HG03558 (cell line): ENCODE data around the gene ELN.

ENCODE experiments used
- ATAC-seq: cut with Tn5 transposase; IDR thresholded peaks from one replicate; pipeline ENCODE4 v1.9.1; 2021; ENCODE audit warnings: moderate number of reproducible peaks; ENCODE audit not compliant: unreplicated experiment; ENCODE audit errors: extremely low read depth

The ELN gene

DNA sequence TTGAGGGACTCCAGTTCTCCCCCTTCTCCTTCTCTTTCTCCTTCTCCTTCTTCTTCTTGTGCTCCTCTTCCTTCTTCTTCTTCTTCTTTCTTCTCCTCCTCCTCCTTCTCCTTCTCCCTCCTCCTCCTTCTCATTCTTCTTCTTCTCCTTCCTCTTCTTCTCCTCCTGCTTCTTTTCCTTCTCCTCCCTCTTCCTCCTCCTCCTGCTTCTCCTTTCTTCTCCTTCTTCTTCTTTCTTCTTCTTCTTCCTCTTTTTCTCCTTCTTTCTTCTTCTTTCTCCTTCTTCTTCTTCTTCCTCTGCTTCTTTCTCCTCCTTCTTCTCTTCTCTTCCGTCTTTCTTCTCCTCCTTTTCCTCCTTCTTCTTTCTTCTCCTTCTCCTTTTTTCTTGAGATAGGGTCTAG is 30.0 kb downstream of the ELN start:
- ATAC-seq: no peak

DNA sequence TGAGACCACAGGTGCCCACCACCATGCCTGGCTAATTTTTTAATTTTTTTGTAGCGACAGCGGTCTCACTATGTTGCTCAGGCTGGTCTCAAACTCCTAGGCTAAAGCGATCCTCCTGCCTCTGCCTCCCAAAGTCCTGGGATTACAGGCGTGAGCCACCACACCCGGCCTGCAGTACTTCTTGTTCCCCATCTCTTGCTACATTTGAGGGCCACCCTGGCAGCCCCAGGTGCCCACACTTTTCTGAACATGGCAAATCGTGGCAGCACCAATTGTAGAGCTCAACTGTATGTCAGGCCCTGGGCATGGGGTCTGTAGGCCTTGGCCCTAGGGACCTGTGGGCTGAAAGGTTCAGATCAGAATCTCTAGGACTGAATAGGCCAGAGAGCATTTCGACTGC is 30.5 kb downstream of the ELN start:
- ATAC-seq: no peak

DNA sequence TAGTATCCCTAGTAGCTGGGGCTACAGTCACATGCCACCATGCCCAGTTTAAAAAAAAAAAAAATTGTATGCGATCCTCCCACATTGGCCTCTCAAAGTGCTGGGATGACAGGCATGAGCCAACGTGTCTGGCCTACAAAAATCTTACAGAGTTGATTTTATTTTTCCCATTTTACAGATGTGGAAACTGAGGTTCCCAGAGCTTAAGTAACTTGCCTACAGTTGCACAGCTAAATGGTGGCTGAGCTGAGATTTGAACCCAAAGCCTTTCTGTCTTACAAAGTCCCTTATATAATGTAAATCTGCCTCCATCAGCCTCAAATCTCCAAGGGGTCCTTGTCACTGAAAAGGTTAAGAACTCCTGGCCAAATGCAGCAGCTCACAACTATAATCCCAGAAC is 31.1 kb downstream of the ELN start:
- ATAC-seq: no peak

DNA sequence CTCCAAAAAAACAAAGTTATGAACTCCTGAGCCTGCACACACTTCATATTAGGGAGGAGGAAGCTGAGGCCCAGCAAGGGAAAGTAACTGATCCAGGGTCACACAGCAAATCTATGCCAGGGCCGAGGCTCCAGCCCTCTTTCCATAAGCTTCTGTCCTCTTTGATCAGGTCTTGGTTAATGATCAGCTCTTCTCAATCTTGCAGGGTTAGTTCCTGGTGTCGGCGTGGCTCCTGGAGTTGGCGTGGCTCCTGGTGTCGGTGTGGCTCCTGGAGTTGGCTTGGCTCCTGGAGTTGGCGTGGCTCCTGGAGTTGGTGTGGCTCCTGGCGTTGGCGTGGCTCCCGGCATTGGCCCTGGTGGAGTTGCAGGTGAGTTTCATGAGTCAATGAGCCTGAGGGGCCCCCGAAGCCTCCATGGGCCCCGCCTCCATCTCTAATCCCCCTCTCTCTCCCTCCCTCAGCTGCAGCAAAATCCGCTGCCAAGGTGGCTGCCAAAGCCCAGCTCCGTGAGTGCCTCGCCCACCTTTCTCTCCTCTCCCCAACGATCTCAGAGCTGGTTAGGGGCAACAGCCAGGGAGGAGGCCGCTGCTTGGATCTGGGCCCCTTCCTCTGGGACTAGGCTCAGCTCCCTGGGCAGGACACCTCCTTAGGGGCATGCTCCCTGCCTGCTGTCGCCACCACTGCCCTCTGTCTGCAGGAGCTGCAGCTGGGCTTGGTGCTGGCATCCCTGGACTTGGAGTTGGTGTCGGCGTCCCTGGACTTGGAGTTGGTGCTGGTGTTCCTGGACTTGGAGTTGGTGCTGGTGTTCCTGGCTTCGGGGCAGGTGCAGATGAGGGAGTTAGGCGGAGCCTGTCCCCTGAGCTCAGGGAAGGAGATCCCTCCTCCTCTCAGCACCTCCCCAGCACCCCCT is 32.0 kb downstream of the ELN start:
- no peak for ATAC-seq

DNA sequence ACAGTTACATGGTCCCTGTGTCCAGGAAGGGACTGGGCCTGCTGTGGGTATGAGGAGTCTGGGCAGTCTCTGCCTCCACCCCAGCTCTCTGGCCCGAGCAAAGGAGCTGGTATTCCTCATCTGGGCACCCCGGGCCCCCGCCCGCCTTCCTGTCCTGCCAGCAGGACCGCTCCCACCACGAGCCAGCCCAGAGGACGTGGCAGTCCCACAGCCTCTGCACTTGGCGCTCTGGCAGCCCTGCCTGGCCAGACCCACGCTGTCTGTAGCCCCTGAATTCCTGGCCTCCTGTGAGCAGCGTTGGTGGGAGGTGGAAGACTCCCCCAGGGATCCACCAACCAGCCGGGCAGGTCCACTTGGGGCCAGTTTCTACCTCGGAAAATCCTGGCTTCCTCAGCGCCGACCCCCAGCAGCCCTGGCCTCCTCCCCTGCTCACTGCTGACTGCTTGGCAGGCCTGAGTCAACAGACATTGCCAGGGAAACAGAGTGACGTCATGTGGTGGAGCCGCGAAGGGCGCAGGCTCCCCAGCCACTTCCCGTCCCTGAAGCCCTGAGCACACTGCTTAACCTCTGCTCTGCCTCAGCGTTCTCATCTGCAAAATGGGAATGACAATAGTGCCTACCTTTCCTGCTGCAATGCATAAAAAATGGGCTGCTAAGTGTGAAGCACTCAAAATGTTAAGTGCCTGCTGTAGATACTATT is 34.0 kb downstream of the ELN start:
- ATAC-seq: no peak

DNA sequence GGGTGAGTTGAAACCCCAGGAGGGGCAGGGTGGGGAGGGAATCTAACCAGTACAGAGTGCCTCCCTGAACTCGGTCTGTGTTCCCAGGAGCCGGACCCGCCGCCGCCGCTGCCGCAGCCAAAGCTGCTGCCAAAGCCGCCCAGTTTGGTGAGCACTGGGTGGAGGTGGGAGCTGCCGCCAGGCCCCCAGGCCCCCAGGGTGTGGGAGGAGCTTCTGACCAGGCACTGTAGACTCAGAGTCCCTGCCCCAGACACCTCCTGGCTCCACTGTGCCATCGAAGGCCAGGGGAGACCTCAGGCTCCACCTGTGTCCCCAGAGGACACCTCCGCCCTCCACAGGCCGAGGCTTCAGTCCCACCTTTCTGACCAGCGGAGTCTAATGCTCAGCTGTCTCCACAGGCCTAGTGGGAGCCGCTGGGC is 35.3 kb downstream of the ELN start:
- no peak for ATAC-seq

DNA sequence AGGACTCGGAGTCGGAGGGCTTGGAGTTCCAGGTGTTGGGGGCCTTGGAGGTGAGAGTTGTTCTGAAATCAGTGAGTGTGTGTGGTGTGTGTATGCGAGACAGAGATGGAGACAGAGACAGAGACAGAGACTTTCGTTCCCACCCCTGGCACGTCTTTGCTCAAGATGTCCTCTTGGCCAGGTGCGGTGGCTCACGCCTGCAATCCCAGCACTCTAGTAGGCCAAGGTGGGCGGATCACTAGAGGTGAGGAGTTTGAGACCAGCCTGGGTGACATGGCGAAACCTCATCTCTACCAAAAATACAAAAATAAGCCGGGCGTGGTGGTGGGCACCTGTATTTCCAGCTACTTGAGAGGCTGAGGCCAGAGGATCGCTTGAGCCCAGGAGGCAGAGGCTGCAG is 35.7 kb downstream of the ELN start:
- no peak for ATAC-seq

DNA sequence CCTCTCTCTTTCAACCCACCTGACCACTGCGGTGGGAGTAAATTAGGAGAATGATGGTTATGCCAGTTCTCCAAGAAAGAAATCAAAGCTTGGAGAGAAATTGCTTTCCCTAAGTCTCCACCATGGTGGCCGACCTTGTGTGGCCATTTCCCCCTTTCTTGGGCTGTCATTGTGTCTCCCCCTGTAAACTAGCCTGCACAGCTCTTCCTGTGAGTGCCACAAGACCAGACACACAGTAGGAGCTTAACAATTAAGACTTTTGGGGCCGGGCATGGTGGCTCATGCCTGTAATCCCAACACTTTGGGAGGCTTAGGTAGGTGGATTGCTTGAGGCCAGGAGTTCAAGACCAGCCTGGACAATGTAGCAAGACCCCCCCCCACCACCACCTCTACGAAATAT is 36.7 kb downstream of the ELN start:
- no peak for ATAC-seq

DNA sequence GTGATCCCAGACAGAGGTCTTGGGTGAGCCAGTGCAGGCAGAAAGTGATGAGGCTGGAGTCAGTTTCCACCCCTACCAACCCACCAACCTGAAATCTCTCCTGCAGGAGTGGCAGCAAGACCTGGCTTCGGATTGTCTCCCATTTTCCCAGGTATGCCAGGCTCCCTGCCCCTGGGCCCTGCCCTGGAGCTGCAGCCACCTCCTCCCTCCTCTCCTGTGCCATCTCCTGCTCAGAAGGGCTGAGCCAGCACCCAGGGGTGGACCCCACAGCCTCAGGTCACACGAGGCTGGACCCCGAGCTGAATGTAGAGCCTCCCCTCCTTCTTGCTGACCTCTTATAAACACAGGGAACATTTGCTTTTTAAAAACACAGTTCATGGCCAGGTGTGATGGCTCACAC is 38.7 kb downstream of the ELN start:
- no peak for ATAC-seq

DNA sequence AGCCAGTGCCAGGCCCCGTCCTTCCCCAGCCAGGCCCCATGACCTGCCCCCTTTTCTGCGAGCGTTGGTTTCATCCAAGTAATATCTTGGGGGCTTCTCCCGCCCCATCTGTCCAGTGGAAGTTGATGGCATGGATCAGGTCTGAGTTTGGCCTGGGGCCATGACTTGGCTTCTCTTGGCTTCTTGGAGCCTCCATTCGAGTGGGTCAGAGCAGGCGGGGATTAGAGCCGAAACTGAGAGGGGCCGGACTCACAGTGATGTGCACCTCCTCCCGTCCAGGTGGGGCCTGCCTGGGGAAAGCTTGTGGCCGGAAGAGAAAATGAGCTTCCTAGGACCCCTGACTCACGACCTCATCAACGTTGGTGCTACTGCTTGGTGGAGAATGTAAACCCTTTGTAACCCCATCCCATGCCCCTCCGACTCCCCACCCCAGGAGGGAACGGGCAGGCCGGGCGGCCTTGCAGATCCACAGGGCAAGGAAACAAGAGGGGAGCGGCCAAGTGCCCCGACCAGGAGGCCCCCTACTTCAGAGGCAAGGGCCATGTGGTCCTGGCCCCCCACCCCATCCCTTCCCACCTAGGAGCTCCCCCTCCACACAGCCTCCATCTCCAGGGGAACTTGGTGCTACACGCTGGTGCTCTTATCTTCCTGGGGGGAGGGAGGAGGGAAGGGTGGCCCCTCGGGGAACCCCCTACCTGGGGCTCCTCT is 40.6 kb downstream of the ELN start:
- no peak for ATAC-seq

DNA sequence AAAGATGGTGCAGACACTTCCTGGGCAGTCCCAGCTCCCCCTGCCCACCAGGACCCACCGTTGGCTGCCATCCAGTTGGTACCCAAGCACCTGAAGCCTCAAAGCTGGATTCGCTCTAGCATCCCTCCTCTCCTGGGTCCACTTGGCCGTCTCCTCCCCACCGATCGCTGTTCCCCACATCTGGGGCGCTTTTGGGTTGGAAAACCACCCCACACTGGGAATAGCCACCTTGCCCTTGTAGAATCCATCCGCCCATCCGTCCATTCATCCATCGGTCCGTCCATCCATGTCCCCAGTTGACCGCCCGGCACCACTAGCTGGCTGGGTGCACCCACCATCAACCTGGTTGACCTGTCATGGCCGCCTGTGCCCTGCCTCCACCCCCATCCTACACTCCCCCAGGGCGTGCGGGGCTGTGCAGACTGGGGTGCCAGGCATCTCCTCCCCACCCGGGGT is 41.1 kb downstream of the ELN start:
- ATAC-seq: no peak

DNA sequence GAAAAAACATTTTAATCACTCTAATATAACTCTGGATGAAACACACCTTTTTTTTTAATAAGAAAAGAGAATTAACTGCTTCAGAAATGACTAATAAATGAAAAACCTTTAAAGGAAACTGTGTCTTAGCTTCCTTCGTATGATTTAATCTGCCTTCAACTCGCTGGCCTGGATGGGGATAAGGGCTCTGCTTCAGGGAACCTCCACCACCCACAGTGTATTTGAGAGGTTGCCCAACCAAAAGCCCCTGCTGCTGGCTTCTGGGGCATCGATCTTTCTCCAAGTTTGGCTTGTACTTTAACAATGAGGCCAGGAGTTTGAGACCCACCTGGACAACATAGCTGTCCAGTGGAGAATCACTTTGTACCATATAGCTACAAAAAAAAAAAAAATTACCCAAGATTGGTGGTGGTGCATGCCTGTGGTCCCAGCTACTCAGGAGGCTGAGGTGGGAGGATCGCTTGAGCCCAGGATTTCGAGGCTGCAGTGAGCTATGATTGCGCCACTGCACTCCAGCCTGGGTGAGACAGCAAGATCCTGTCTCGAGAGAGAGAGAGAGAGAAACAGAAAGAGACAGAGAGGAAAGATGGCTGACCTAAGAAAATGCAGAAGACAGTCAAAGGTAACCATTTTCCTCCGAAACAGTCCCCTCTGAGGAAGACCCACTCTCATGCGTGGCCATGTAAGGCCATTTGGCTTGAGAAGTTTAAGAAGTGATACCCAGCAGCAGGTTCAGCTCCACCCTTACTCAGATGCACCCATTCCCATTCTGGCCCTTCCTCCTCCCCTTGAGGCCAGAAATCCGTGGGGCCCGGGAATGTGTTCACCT is 42.0 kb downstream of the ELN start:
- no peak for ATAC-seq

DNA sequence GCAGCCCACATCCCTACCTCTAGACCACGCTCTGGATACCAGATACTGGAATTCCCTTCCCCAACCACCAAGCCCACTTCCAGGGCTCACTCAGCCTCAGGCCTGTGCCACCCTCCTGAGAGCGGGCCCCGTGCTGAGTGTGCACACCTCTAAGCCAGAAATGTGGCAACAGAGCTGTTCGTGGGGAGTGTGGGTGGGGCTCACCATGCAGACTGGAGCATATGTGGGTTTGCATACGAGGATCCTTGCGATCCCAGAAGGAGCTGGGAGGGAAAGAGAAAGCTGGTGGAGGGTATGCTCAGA is 42.6 kb downstream of the ELN start:
- ATAC-seq: no peak

DNA sequence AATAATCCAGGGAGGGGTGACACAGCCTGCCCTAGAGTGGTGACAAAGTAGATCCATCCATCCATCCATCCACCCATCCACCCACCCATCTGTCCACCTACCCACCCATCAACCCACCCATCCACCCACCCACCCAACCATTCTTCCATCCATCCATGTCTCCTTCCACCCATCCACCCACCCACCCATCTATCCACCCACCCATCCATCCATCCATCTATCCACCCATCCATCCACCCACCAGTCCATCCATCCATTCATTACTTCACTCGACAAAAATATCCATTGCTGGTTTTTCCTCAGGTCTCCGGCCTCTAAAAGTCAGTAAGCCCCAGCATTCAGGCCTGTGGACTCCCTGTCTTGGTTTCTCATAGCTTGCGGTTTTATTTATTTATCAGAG is 43.1 kb downstream of the ELN start:
- ATAC-seq: no peak

DNA sequence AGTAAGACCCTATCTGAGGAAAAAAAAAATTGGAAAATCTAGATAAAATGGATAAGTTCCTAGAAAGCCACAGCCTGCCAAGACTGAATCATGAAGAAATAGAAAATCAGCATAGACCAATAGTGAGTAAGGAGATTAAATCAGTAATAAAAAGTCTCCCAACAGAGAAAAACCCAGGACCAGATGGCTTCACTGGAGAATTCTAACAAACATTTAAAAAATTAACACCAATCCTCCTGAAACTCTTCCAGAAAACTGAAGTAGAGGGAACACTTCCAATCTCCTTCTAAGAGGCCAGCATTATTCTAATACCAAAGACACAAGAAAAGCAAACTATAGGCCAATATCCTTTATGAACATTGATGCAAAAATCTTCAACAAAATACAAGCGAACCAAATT is 46.8 kb downstream of the ELN start:
- ATAC-seq: no peak

DNA sequence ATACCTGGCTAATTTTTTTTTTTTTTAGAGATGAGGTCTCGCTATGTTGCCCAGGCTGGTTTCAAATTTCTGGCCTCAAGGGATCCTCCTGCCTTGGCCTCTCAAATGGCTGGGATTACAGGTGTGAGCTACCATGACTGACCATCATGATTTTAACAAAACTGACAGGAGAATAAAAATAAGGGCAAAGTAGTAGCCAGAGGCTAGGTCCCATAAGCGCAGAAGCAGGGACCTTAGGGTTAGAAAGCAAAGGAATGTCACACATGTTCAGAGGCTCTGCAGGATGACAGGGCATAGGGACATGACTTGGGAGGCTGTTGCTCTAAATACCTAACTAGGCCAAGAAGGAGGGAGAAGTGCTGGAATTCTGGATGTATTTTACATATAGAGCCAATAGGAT is 50.5 kb downstream of the ELN start:
- no peak for ATAC-seq

DNA sequence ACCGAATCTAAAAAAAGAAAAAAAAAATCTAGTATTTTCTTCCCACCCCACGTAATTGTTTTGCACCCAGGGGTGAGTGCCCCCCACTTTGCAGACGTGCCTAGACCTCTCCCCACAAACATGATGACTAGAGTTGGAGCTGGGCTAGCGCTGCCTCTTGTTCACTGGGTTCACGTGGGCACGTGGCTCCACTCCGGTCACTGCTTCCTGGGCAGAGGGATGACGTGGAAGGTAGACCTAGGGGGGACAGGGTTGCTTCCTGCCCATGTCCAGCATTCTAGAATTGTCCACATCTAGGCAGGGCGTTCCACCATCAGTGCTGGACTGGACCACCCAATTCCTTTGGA is 54.8 kb downstream of the ELN start:
- ATAC-seq: no peak

DNA sequence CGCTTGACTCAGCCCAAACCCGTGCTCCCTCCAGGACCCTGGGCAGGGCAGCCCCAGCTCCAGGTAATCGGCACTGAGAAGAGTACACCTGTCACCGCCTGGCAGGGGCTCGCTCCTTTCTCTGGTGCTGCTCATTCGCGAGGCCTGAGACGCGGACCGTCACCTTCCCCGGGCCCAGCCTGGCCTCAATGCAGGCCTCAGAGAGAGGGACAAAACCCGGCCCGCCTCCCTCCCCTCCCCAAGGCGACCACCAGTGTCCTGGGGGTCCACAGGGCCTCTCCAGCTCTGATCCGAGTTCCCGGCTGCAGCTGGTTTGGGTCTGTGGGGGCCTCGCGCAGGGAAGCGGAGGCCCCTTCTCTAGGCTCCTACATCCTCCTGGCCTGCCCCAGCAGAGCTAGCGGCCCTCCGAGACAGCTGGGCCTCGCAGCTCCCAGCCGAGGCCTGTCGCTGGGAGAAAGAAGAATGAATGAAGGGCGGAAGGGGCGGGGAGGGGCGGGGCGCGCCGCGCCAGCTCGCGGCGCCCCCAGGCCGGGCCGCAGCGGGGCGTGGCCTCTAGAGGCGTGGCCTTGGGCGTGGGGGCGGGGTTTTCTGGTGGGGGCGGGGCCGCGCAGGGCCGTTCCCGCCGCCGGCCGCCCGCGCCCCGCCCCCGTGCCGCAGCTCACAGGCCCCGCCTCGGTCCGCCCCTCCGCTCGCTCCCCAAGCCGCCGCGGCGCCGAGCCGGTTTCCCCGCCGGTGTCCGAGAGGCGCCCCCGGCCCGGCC is 55.3 kb downstream of the ELN start, which contains the start of gene LIMK1:
LIMK1 (plus strand) TSS at position 688 of the 760 bp plus-strand sequence. CDS start 187 bp downstream, outside the sequence.
- ATAC-seq: no peak

DNA sequence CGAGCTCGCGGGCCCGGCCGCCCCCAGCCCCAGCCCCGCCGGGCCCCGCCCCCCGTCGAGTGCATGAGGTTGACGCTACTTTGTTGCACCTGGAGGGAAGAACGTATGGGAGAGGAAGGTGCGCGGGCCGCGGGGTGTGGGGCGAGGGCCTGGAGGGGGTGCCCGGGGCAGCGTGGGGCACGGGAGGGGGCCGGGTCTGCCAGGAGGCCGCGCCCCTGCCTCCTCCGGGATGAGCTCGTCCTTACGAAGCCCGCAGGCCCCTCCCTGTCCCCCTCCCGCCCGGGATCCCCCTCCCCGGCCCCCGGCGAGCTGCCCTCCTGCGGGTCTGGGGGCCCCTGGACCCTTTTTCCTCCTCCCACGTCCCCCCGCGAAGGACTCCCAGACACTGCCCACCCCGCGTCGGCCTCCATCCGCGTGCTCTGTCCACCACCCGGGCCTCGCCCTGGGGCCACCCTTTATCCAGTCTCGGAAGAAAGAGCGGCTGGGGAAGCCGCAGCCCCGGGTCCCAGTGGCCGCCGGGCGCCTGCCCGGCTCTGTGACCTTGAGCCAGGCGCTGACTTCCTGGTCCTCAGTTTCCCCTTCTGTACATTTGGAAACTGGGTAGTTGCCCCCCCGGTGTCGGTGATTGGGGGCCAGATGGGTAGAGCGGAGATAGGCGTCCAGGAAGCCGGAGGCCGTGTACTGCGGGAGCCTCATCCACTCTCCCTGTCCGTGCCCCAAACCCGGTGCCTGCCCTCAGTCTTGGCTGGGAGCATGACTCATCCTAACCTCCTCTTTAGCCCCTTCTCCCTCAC is 56.2 kb downstream of the ELN start:
- ATAC-seq: no peak
